ENCODE measurements around the gene STK36. TPM values are rescaled to one million over a fixed set of nuclear protein-coding genes. Genes with fewer than 3 reads are reported as not detected.

Gene STK36
- total RNA-seq, 3 donors from 2014 or later = 24.6 to 48.5 (median 35.1) TPM

DNA sequence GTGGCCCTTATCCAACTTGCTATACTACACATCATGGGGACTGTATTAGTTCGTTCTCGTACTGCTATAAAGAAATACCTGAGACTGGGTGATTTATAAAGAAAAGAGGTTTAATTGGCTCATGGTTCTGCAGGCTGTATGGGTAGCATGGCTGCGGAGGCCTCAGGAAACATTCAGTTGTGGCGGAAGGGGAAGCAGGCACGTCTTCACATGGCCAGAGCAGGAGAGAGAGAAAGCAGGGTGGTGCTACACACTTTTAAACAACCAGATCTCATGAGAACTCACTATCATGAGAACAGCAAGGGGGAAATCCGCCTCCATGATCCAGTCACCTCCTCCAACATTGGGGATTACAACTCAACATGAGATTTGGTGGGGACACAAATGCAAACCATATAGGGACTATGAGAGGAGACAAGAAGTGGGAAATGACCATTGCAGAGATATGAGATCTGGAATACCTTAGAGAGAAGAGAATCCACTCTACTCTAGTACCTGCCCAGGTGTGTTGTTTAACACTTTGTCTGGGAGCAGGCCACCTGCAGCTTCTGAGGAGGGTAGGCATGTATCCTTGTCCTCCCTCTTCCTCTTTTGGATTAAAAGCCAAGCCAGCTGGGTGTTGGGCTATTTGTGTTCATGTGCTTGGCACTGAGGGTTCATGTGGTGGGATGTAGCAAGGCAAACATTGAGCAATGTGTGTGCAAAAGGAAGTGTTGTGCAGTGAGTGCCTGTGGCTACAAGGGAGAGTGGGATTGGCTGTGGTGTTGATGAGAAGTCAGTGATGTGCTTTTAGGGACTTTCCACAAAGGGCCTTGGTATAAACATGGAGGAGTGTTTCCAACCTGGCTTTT, 61.5 kb downstream of the STK36 start:
- H3K4me1 ChIP-seq (ENCODE audit: low read depth) = peaks cover 19% of the 10 kb centered on the region
- intact Hi-C loops (cut with DNase I, micrococcal nuclease) = no loop called here
- no peak overlapping the region for H3K4me3 ChIP-seq
- TF ChIP-seq, protein P1, sequence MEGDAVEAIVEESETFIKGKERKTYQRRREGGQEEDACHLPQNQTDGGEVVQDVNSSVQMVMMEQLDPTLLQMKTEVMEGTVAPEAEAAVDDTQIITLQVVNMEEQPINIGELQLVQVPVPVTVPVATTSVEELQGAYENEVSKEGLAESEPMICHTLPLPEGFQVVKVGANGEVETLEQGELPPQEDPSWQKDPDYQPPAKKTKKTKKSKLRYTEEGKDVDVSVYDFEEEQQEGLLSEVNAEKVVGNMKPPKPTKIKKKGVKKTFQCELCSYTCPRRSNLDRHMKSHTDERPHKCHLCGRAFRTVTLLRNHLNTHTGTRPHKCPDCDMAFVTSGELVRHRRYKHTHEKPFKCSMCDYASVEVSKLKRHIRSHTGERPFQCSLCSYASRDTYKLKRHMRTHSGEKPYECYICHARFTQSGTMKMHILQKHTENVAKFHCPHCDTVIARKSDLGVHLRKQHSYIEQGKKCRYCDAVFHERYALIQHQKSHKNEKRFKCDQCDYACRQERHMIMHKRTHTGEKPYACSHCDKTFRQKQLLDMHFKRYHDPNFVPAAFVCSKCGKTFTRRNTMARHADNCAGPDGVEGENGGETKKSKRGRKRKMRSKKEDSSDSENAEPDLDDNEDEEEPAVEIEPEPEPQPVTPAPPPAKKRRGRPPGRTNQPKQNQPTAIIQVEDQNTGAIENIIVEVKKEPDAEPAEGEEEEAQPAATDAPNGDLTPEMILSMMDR (IDR thresholded peaks at IDR 0.05) = no peak
- no peaks in the 10 kb centered on the region for H3K9me3 ChIP-seq
- DNase-seq = peak in 1 of 3 donors; percentile 13
- no peaks in the 10 kb centered on the region for H3K36me3 ChIP-seq (ENCODE audit: low read depth)
- ATAC-seq = peak; percentile 51

DNA sequence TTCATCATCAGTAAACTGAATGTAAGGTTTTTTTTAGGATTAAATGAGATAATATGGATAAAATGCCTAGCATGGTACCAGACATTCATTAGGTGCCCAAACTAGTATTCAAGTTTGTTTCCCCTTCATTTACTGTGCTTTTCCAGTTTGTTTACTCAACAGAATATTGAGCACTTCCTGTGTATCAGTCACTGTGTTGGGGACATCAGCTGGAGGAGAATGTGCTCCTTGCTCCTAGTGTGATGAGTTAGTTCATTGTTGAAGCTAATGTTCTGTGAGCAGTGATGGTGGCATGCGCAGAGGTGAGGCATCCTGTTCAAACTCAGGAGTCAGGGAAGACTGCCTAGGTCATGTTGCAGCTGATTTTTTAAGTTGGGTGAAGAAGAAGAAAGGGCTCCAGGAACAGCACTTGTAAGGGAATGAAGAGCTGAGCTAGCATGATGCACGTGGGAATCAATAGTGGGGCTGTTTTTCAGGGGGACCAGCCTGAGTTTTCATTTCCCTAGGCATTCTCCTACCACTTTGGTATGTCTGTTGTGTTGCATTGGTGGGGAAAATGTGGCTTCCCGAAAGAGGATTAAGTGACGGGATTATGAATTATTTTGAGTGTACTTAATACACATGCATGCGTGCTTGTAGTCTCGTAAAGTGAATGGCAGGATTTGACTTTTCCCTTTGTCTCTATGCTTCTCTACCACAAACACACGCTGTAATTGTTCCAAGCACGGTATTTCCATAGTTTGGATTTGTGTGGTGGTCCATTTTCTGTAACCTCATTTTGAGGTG, 62.5 kb downstream of the STK36 start:
- intact Hi-C loops (cut with DNase I, micrococcal nuclease) = no loop called here
- Histone ChIP-seq H3K9me3 (no peaks in the 10 kb centered on the region), H3K4me1 (ENCODE audit: low read depth) (peaks cover 19% of the 10 kb centered on the region), H3K4me3 (no peak overlapping the region), H3K36me3 (ENCODE audit: low read depth) (no peaks in the 10 kb centered on the region)
- TF ChIP-seq, protein P1 (IDR thresholded peaks at IDR 0.05) = no peak
- ATAC-seq (no peak), DNase-seq (no peak)

DNA sequence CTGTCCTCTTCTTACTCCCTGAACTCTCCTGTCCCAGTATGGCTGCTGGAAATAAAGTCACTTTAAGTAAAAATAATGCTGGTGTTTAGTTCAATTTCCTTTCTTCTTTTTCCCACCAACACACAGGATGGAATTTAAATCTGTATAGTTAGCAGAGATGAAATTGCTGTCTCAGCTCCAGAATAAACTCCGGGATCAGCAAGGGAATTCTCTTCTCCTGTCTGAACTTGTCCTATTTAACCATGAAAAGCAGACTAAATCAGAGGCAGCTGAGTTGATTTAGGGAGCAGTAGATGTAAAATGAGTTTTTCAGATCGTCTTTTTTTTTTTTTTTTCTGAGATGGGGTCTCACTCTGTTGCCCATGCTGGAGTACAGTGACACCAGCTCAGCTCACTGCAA, 64.6 kb downstream of the STK36 start:
- Histone ChIP-seq H3K36me3 (ENCODE audit: low read depth) (no peaks in the 10 kb centered on the region), H3K9me3 (no peaks in the 10 kb centered on the region), H3K4me1 (ENCODE audit: low read depth) (peaks cover 12% of the 10 kb centered on the region), H3K4me3 (no peak overlapping the region)
- no peak for ATAC-seq
- DNase-seq = no peak
- intact Hi-C loops (cut with DNase I, micrococcal nuclease) = no loop called here
- TF ChIP-seq, protein P1 (IDR thresholded peaks at IDR 0.05) = no peak

DNA sequence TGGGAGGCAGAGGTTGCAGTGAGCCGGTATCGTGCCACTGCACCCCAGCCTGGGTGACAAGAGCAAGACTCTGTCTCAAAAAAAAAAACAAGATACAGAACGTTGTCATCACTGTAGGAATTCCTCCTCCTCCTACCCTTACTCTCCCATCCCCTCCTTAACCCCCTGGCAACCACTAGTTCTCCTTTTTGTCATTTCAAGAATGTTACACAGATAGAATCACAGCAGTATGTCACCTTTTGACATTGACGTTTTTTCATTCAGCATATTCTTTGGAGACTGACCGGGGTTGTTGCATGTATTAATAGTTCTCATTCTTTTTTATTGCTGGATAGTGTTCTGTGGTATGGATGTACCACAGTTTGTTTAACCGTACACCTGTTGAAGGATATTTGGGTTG, 71.2 kb downstream of the STK36 start:
- H3K36me3 ChIP-seq (ENCODE audit: low read depth) = no peaks in the 10 kb centered on the region

DNA sequence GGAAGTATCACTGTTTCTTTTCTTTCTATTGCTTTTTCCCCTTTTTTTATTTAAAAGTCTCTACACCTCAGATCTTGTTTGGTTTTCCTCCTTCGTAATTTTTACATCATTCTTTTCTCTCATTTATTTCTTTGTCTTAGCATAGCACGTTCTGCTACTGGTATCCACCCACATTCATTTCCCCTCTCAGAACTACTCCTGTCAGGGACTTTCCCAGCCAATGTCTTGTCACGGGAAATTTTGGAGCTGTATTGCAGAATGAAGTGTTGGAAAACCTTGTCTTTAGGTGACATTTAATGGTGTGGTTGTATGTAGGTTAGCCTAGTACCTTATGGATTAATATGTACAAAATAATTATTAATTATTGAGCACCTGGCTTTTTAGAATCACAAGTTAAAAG, 72.7 kb downstream of the STK36 start:
- H3K4me3 ChIP-seq = no peak overlapping the region
- H3K36me3 ChIP-seq (ENCODE audit: low read depth) = no peaks in the 10 kb centered on the region
- H3K9me3 ChIP-seq = no peaks in the 10 kb centered on the region
- TF ChIP-seq, protein P1 (IDR thresholded peaks at IDR 0.05) = no peak
- intact Hi-C loops (cut with DNase I, micrococcal nuclease) = no loop called here
- ATAC-seq (no peak), DNase-seq (no peak)
- no peaks in the 10 kb centered on the region for H3K4me1 ChIP-seq (ENCODE audit: low read depth)

More for the DNA sequence above, 71.2 kb downstream of the STK36 start:
- no peak for DNase-seq
- ATAC-seq = no peak
- H3K9me3 ChIP-seq = no peaks in the 10 kb centered on the region
- intact Hi-C loops (cut with DNase I, micrococcal nuclease) = no loop called here
- H3K4me1 ChIP-seq (ENCODE audit: low read depth) = no peaks in the 10 kb centered on the region
- TF ChIP-seq, protein P1 (IDR thresholded peaks at IDR 0.05) = no peak
- H3K4me3 ChIP-seq = no peak overlapping the region

All from mucosa of descending colon (tissue), 3 donors.